Activated T-cell treated with anti-CD3 and anti-CD28 coated beads, Interleukin-2, amount 50 U/mL, for 24 hours (primary cell): ENCODE data around the gene DPYD.
"Not testable (repeated sequence)": the region's sequence is repeated elsewhere in the genome, so short reads cannot be mapped to it uniquely, and the experiment has no call there.

Experiments used
- DNase-seq: peaks from one replicate; pipeline ENCODE4 v3.0.0-alpha.2; 2020
- H3K27ac Mint-ChIP-seq: 2 replicates; pipeline ENCODE4 v1.8.0; 2020; ENCODE audit warnings: mild to moderate bottlenecking, mixed read lengths
- H3K27me3 Mint-ChIP-seq: 2 replicates; pipeline ENCODE4 v1.8.0; 2020; ENCODE audit warnings: mixed read lengths
- H3K36me3 Mint-ChIP-seq: 2 replicates; pipeline ENCODE4 v1.8.0; 2020; ENCODE audit warnings: low read depth, mixed read lengths
- H3K4me1 Mint-ChIP-seq: 2 replicates; pipeline ENCODE4 v1.8.0; 2020; ENCODE audit warnings: low read depth, mixed read lengths
- H3K4me3 Mint-ChIP-seq: 2 replicates; pipeline ENCODE4 v1.8.0; 2020; ENCODE audit warnings: mild to moderate bottlenecking, moderate library complexity, mixed read lengths
- H3K9me3 Mint-ChIP-seq: 2 replicates; pipeline ENCODE4 v1.8.0; 2020; ENCODE audit warnings: mixed read lengths

Gene DPYD

DNA sequence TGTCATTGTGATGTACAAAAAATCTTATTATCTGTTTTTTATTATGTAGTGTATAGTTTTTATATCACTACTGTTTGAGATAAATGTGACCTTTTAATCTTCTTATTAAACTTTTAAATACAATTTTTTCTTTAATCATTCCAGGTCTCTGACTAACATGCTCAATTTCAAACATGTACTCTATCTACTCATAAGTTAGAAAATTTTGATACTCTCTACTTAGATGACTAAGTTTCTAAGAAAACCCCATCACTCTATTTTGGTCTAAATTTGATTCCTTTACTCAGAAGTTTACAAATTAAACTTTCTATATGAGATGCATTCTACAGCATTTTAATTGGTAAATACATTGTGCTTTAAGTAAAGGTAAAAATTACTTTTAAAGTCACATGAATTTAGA, 655.2 kb downstream of the DPYD start:
- Mint-ChIP-seq H3K4me1 (no peaks in the 10 kb centered on the region), H3K36me3 (peaks cover 16% of the 10 kb centered on the region), H3K4me3 (no peak overlapping the region), H3K9me3 (peaks cover 4% of the 10 kb centered on the region), H3K27ac (no peak overlapping the region), H3K27me3 (no peaks in the 10 kb centered on the region)
- no peak for DNase-seq

DNA sequence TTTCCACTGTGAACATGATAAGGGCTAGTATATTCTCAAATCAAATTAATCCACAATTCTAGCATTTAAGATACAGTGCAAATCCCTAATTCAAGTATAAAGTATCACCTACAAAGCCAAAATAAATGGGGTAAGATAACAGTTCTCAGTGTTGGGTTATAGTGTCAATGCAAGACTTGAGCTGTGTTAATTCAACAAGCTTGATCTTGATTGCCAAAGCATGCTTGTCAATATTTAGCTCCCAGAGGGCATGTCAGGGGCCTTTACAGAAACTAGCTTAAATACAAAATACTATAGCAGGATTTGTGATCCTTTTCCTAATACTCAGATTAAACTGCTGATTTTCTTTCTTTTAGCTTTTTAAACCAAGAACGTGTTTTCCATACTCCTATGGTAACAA, 658.0 kb downstream of the DPYD start:
- H3K36me3 Mint-ChIP-seq = peaks cover 8% of the 10 kb centered on the region
- no peaks in the 10 kb centered on the region for H3K27me3 Mint-ChIP-seq
- H3K9me3 Mint-ChIP-seq = peaks cover 4% of the 10 kb centered on the region
- no peak for DNase-seq
- H3K27ac Mint-ChIP-seq = no peak overlapping the region
- H3K4me1 Mint-ChIP-seq = no peaks in the 10 kb centered on the region
- H3K4me3 Mint-ChIP-seq = no peak overlapping the region

DNA sequence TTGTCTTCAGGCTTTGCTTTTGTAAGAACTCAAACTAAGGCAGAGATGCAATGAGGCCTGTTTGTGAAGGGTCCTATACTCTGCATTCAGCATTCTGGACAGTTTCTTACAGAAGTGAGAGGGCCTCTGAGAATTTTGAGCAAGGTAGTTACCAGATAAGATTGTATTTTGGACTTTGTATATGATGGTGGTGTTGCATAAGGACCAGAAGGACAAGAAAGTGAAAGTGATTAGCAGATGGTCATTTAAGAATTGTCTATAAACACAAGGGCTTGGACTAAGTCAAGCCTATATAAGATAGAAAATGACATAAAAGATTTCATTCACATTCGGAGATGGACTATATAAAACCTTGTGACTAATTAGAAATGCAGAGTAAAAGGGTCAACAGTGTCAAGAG, 662.2 kb downstream of the DPYD start:
- H3K4me1 Mint-ChIP-seq = peaks cover 8% of the 10 kb centered on the region
- H3K27ac Mint-ChIP-seq = no peak overlapping the region
- DNase-seq = no peak
- H3K36me3 Mint-ChIP-seq = no peaks in the 10 kb centered on the region
- H3K9me3 Mint-ChIP-seq = no peaks in the 10 kb centered on the region
- H3K4me3 Mint-ChIP-seq = no peak overlapping the region
- no peaks in the 10 kb centered on the region for H3K27me3 Mint-ChIP-seq

DNA sequence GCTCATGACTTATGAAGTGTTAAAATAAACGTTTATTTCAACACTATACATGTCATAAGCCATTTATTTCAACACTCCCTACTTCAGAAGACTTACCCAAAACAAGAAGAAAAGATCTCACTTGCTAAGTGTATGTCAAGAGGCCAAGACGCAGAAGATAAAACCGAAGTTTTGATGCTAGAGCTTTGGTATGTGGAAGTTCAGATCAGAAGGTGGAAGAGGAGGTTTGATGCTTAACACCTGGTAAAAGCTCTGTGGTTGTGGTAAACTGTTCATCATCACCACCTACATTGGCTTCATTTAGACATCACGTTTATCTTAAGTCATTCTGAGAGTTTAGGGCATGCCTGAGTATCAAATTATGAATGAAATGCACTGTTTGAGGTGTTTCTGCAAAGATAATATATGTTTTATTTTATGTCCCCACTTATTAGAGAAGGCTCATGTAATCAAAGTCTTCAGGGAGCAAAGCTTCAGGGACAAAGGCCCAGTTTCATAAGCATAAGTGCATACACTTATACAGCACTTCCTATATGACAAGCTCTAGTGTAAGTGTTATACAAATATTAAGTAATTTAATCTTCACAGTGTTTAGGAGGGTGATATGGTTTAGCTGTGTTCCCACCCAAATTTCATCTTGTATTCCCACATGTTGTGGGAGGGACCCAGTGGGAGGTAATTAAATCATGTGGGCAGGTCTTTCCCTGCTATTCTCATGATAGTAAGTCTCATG, 665.9 kb downstream of the DPYD start:
- Mint-ChIP-seq H3K27me3 (no peaks in the 10 kb centered on the region), H3K4me3 (no peak overlapping the region), H3K4me1 (peaks cover 8% of the 10 kb centered on the region), H3K27ac (no peak overlapping the region), H3K9me3 (no peaks in the 10 kb centered on the region), H3K36me3 (peaks cover 14% of the 10 kb centered on the region)
- no peak for DNase-seq

DNA sequence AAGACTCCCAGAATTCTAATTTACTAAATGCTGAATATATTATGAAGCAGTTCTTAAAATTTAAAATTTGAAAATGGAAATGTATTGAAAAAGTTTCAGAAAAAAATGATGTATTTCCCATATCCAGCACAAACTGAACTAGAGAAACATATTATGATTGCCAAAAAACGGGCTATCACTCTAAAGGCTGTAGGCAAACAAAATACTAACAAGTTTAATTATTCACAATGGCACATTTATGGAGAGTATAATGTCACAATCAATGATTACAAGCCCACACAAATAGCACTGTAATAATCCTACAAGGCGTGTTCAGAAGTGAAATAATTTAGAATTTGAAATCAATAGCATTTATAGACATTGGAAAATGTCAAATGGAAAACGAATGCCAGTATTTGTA, 667.9 kb downstream of the DPYD start:
- Mint-ChIP-seq H3K9me3 (peaks cover 8% of the 10 kb centered on the region), H3K4me1 (peaks cover 8% of the 10 kb centered on the region), H3K27me3 (no peaks in the 10 kb centered on the region), H3K4me3 (no peak overlapping the region), H3K27ac (no peak overlapping the region), H3K36me3 (peaks cover 27% of the 10 kb centered on the region)
- no peak for DNase-seq

DNA sequence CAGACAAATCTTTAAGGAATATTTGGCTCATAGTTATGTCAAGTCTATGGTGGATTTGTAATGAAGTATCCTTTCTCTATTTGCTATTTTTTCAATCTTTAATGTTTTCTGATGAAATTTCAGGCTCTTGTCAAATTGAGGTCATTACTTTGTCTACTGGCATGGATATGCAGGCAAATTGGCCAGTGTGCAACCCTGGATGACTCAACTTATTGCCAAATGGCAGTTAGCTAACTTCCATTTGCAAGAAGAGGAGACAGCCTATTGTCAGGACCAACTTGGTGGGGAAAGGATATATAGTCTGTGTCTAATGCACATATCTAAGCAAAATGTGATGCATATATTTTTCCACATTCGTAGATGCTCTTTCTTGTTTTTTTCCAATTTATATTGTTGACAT, 668.8 kb downstream of the DPYD start:
- H3K36me3 Mint-ChIP-seq = peaks cover 27% of the 10 kb centered on the region
- no peaks in the 10 kb centered on the region for H3K27me3 Mint-ChIP-seq
- peaks cover 8% of the 10 kb centered on the region for H3K9me3 Mint-ChIP-seq
- DNase-seq = no peak
- H3K4me1 Mint-ChIP-seq = peaks cover 8% of the 10 kb centered on the region
- H3K27ac Mint-ChIP-seq = no peak overlapping the region
- H3K4me3 Mint-ChIP-seq = no peak overlapping the region

DNA sequence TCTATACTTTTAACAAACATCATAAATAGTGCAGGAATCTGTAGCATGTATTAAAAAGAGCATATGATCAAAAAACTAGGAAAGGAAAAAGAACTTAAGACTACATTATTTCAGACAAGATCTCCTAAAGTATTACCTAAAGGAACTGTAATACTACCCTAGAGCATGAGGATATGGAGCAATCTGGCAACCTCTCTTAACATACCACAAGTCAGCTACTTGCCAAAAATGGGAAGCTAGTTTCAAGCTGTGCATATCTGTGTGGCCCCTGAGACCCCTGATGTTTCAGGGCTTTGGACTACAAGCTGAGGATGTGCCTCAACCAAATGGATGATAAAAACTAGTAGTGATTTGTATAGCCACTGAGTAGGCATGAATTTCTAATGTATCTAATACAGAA, 673.6 kb downstream of the DPYD start:
- DNase-seq = no peak
- no peak overlapping the region for H3K4me3 Mint-ChIP-seq
- H3K27me3 Mint-ChIP-seq = no peaks in the 10 kb centered on the region
- peaks cover 8% of the 10 kb centered on the region for H3K9me3 Mint-ChIP-seq
- peaks cover 27% of the 10 kb centered on the region for H3K36me3 Mint-ChIP-seq
- H3K4me1 Mint-ChIP-seq = no peaks in the 10 kb centered on the region
- no peak overlapping the region for H3K27ac Mint-ChIP-seq

DNA sequence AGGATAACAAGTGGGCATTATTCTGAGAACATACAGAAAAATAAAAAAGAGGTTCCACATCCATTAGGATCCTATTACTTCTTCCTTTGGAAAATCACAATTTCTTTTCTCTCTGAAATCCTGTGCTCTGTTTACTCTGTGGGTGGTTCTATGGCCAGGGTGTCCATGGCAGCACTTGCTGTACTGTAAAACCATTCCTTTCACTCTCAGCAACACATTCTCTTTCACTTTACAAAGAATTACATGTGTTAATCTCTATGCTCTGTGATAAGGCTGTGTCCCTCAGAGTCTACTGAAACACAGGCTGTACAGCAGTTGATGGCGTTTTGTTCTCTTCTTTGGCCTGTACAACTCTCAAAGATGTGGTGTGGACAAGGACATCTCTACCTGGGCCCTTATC, 675.2 kb downstream of the DPYD start:
- no peak overlapping the region for H3K27ac Mint-ChIP-seq
- no peaks in the 10 kb centered on the region for H3K27me3 Mint-ChIP-seq
- H3K36me3 Mint-ChIP-seq = peaks cover 16% of the 10 kb centered on the region
- peaks cover 8% of the 10 kb centered on the region for H3K9me3 Mint-ChIP-seq
- DNase-seq = no peak
- no peak overlapping the region for H3K4me3 Mint-ChIP-seq
- H3K4me1 Mint-ChIP-seq = no peaks in the 10 kb centered on the region

DNA sequence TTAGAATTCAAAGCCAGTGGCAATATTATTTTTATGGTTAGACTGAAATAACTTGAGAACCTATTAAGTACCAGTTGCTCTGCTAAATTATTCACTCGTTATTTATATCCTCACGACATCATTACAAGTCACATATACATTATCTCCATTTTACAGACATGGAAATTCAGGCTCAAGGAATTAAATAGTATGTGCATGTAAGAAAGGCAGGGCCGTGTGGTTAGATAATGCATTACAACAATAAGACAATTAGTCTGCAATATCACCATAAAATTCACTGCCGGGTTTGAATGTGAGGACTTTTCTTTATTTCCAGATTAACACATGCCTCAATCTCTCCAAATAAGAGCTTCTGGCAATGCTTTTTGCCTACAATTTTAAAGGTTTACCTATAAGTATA, 675.8 kb downstream of the DPYD start:
- Mint-ChIP-seq H3K27me3 (no peaks in the 10 kb centered on the region), H3K9me3 (peaks cover 8% of the 10 kb centered on the region), H3K4me3 (no peak overlapping the region), H3K36me3 (peaks cover 13% of the 10 kb centered on the region), H3K4me1 (no peaks in the 10 kb centered on the region), H3K27ac (no peak overlapping the region)
- no peak for DNase-seq

DNA sequence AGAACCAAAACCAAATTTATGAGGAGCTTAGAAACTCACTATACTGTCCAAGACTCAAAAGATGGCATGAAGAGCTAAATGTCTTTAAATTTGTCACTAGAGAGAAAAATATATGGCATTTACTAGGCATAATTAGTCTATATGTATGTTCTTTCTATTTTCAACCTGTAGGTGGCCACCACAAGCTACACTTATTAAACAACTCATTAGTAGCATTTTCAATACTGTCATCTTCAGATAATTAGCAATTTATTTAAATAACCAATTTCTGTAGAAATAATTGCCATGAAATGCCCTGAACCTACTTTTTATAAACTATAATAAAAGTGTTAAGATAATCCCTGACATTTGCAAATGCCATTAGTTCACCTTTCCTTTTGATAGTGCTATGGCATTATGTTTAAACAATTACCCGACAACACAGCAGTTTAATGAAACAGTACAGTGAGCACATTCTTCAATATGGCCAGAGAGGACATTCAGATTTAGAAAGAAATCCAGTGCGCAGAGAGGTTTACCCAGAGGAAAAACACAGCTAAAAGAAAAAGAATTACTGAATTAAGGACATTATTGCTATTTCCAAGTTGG, 676.8 kb downstream of the DPYD start:
- H3K9me3 Mint-ChIP-seq = peaks cover 7% of the 10 kb centered on the region
- peaks cover 6% of the 10 kb centered on the region for H3K36me3 Mint-ChIP-seq
- H3K4me3 Mint-ChIP-seq = no peak overlapping the region
- no peaks in the 10 kb centered on the region for H3K27me3 Mint-ChIP-seq
- no peak overlapping the region for H3K27ac Mint-ChIP-seq
- no peaks in the 10 kb centered on the region for H3K4me1 Mint-ChIP-seq
- DNase-seq = no peak

DNA sequence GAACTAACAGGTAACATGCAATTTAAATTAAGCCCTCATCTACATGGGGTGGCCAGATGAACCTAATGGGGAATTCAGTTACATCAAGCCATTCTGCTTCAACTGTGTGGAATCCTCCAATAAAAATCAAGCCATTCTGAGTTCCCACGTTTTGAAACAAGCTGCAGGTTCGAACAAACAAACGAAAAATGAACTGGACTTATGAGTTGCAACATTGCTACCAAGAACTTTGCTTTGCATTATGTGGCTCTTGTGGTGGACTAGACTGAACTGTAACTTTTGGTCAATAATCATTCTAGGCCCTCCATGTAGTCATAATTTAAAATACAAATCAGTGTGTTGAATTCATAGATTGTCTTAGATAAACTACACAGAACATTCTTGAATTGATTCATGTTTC, 682.0 kb downstream of the DPYD start:
- DNase-seq = no peak

DNA sequence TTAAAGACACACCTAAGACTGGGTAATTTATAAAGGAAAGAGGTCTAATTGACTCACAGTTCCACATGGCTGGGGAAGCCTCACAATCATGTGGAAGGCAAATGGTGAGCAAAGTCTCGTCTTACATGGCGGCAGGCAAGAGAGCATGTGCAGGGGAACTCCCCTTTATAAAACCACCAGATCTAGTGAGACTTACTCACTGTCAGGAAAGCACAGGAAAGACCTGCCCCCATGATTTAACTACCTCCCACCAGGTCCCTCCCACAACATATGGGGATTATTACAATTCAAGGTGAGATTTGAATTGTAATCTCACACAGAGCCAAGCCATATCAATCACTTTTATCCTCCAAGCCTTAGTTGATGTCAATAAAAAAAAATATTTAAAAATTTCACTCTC, 689.5 kb downstream of the DPYD start:
- H3K27me3 Mint-ChIP-seq, H3K9me3 Mint-ChIP-seq, DNase-seq, H3K4me3 Mint-ChIP-seq: not testable (repeated sequence)
- Mint-ChIP-seq H3K36me3 (peaks cover 50% of the 10 kb centered on the region), H3K27ac (peak overlapping the region; percentile 30), H3K4me1 (peaks cover 11% of the 10 kb centered on the region)

More for the DNA sequence above, 682.0 kb downstream of the DPYD start:
- Mint-ChIP-seq H3K36me3 (peaks cover 8% of the 10 kb centered on the region), H3K27me3 (no peaks in the 10 kb centered on the region), H3K27ac (no peak overlapping the region), H3K4me3 (no peak overlapping the region), H3K9me3 (no peaks in the 10 kb centered on the region), H3K4me1 (no peaks in the 10 kb centered on the region)

DNA sequence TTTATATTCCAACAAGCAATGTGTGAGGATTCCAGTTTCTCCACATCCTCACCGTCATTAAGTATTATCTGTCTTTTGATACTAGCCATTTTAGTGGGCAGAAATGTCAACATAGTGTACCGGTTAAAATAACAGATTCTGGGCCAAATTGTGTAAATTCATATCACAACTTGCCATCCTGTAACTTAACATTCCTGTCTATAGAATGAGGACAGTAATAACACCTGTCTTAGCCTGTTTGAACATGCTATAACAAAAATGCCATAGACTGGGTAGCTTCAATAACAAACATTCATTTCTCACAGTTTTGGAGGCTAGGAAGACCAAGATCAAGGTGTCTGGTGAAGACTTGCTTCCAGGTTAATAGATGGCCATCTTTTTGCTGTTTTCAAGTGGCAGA, 708.2 kb downstream of the DPYD start:
- H3K36me3 Mint-ChIP-seq = peaks cover 9% of the 10 kb centered on the region
- no peak overlapping the region for H3K27ac Mint-ChIP-seq
- H3K27me3 Mint-ChIP-seq = no peaks in the 10 kb centered on the region
- no peaks in the 10 kb centered on the region for H3K4me1 Mint-ChIP-seq
- no peaks in the 10 kb centered on the region for H3K9me3 Mint-ChIP-seq
- no peak for DNase-seq
- no peak overlapping the region for H3K4me3 Mint-ChIP-seq

DNA sequence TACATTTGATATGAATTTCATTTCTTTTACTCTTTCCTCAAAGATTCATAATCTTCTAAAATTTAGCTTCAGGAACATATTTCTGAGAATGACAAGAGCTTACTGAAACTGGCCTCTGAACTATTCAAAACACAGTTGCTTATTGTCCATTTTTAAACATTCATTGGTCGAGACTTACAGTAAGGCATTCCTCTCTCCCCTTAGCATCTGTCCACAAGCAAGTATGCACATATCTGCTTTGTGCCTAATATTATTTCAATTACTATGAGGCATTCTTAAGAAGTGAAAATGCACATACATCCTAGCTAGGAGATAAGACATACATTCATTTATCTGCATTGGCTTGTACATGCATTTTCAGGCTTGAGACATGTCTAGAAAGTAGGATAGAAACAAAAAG, 710.5 kb downstream of the DPYD start:
- Mint-ChIP-seq H3K27ac (no peak overlapping the region), H3K27me3 (no peaks in the 10 kb centered on the region), H3K4me3 (no peak overlapping the region), H3K4me1 (no peaks in the 10 kb centered on the region), H3K36me3 (peaks cover under 1% of the 10 kb centered on the region), H3K9me3 (no peaks in the 10 kb centered on the region)
- DNase-seq = no peak

DNA sequence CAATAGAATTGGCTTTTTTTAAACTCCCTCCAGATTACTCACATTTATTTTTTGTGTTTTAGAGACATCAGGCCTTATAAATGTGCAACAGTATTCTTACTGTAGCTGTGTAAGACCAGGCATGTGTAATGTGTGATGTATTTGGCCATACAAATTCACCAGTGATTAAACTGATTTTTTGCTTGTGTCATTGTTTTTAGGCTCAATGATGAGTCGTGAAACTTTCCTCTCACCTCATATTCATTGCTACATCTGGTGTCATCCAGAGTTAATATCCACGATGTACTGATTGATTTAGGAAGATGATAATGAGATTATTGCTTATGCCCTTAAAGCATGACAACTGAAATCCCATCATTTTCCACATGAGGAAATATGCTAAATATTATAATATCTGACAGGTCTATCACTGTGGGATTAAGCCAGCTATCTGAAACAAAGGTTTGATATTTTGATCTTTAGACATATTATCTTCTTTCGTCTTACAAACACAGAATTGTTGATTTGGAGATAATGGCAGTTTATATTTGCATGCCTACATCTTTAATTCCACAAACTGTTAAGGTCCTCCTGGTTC, 711.4 kb downstream of the DPYD start:
- Mint-ChIP-seq H3K36me3 (no peaks in the 10 kb centered on the region), H3K4me1 (no peaks in the 10 kb centered on the region), H3K27ac (no peak overlapping the region), H3K9me3 (no peaks in the 10 kb centered on the region), H3K4me3 (no peak overlapping the region), H3K27me3 (no peaks in the 10 kb centered on the region)
- no peak for DNase-seq
